Renal pelvis (tissue), 4 donors: ENCODE measurements around the gene ZNF488. TPM values are rescaled to one million over a fixed set of nuclear protein-coding genes. Genes with fewer than 3 reads are reported as not detected.

ENCODE experiments used
- DNase-seq: peaks from one replicate; pipeline ENCODE4 v3.0.0-alpha.2; 2013
- polyA plus RNA-seq, 3 donors: library from polyadenylated mRNA; unstranded; fragments of 120-200 nt; gene quantifications; one replicate each; pipeline ENCODE4 v1.2.1, GENCODE V29; 2013; ENCODE audit not compliant: insufficient read length in 3 of 3

ZNF488 gene
- polyA plus RNA-seq, 3 donors: 4.8 to 5.7 (median 5.4) TPM

DNA sequence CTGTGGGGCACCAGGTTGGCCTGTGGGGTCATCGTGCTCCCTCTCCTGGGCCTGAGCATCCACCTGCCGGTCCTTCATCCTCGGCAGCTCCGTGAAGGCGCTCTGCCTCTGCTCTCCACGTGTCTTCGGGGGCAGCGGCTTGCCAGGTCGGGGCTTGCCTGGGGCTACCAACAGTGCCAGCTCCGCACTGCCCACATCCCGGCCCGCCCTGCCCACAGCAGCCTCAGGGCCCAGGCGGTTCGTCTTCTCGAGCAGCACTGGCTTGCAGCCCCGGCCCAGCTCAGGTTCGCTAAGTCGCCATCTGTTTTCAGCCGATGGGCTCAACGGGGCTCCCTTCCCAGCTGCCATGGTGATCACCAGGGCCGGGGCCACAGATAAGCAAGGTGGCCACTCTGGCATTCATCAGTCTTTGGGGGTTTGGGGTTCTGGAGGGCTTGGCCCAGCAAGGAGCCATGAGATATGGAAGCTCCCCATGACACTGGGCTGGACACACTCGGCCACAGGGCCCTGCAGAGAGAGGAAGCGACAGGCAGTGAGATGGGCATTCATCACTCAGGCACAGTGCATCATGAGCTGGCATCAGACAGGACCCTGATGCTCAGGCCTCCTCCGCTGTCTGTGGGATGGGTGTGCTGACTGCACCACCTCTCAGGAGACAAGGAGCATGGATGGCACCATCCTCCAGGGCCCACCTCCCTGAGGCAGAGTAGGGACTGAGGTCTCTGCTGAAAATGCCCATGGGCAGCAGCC is 15.5 kb downstream of the ZNF488 start:
- DNase-seq: no peak

DNA sequence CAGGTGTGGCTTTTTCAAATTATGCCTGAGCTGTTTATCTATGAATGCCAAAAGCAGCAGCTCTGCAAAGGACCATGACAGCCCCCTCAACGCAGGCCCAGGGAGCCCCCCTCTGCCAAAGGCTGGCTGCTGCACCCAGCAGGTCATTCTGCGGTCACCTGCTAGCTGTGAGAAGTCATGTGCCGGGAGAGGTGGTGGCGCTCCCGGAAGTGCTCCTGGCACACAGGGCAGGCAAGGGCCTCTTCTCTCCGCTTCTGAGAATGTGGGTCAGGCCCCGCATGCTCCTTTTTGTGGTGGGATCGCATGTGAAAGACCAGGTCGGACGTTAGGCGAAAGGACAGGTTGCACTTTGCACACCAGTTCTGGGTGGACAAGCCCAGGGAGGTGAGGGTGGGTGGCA is 16.4 kb downstream of the ZNF488 start:
- DNase-seq: peak; percentile 14

DNA sequence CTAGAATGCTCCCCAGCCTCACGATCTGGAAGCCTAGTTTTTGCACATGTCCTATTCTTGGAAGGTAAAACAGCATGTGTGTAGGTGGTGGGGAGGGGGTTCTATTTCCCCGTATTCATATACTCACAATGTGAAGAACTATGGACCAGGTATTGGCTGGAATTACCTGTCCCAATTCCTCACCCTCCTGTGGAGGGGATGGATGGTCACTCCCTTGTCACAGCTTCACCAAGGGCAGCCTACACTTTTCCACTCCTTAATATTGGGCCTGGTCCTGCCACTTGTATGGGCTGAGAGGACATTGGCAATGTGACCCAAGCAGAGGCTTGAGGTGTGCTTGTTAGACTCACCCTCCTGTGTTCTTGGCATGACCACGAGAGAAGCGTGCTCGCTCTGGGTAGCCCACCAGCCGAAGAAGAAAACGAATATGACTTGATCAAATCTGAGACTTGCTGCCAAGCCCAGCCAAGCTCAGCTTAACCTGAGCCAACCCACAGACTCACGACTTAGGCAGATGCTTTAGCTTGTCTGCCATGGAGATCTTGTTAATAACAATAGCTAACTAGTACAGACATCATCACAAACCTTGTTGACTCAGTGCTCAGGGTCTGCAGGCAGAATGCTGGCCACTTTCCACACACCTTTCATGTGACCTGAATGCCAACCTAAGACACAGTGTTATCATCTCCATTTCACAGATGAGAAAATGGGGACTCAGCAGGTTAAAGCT is 17.2 kb downstream of the ZNF488 start:
- DNase-seq: no peak

DNA sequence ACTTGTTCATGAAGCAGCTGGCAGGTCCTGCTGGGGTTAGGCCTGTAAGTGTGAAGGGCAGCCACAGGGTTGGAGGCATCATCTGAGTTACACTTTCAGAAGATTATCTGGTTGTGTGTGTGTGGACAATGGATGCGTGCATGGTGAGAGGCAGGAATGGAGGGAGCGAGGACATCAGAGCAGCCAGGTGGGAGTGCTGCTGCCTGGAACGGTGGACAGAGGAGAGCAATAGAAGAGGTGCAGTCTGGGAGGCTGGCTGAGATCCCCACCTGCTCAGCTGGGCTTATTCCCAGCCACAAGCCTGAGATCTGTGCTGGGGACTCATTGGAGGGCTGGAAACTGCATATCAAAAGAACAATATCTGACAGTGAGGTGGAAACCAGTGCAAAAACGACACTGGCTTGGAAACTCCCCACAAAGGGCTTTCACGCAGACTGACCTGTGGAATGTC is 17.9 kb downstream of the ZNF488 start:
- DNase-seq: no peak

DNA sequence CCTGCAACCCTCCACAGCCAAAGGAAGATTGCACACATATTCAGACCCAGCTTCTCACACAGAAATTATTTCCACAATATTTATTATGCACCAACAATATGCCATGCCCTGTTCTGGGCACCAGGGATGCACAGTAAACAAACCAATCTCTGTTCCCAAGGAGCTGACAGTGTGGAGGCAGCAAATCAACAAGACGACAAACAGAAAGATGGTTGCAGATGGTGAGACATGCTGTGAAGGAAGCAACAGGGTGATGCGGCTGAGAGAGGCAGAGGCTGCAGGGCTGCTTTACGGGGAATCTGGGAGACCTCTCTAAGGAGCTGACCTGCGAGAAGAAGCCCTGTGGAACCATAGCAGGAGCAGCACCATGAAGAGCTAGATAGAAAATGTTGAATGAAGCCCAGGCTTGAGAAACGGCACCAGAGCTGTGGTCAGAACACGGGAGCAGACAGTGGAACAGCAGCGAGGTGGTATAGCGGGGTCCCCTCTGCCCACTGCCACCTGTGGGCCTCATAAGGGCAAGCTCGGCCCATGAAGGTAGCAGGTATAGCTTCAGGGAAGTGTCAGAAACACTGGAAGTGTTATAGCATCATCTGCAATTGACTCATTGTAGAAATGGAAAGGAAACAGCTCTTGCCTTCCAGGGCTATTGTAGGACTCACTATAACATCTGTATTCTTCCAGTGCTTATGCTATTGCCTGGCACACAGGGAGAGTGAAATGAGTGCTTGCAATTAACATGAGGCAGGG is 18.5 kb downstream of the ZNF488 start:
- no peak for DNase-seq

DNA sequence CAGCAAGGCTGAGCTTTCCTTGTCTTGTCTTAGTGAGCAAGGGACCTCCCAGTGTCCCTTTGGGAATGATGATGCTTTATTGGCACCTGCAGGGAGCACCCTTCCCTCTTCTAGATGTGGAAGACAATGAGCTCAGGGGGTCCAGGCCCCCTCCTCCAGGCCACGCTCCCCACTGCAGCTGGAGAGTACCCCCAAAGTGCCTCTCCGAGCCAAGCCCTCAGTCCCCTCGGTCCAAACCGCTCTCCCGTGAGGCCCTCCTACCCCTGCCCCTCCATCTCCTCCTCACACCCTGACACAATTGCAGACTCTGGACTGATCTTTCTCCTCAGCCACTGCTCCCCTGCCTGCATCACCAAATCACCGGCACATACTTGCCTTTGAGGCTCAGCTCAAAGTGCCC is 19.2 kb downstream of the ZNF488 start:
- DNase-seq: no peak

DNA sequence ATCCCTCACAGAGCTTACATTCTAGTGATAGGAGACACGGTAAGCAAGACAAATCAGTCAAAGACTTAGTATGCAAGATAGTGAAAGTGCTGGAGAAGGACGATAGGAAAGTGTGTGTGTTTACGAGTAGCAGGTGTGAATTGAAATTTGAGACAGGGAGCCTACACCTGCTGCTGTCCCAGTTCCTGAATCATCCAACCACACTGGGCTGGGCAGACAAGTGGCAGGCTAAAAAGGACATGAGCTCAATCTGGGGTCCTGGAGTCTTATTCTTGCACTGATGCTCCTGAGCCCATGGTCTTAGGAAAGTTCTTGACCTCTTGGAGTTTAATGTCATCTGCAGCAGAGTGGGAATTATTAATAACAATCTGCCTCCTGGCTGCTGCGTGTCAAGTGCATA is 19.7 kb downstream of the ZNF488 start:
- no peak for DNase-seq

DNA sequence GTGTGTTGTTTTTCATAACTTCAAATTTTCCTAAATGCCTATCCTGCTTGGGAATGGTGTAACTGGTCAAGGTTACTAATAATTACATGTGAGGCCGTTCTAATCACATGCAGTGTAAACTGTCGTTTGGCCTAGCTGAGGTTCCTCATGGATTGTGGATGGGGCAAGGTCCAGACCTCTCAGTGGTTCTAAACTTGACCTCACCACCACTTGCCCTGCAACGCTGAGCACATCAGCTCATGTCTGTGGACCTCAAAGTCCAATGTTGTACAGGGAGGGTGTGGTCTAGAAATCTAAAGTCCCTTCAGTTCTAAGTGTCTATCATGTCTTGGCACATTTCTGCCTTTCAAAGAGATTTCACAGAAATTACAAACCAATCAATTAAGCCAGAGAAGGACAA is 20.3 kb downstream of the ZNF488 start:
- DNase-seq: no peak

DNA sequence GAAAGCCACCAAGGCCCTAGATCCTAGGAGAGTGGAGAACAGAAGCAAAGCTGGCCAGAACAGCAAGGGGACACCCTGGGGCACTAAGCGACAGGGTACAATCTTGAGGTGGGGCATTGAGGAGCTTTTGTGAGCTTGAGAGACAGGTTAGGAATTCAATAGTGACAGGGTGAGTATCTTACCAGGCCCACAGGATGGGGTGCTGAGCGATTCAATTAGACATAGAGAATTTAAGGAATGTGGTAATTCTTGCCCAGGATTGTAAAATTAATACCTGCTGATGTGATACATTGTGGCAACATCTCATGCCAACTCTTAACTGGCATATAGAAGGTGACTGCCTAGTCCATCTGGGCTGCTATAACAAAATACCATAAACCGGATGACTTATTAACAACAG is 21.9 kb downstream of the ZNF488 start:
- DNase-seq: no peak

DNA sequence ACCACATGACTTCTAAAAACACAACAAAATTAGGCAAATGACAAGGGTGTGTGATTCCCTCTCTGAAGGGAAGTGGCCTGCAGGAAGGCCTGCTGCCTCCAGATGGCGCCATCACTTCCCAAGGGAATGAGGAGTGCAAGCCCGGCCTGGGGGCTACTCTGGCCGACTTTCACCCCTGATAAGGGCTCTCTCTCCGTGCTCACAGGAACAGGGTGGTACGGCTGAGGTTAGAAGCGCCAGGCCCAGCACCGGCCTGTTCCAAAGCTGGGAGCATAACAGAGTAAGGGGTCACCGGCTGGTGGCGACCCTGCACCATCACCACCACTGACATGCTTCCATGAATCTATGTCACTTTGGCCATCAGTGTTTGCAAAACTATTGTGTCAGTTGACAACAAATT is 22.8 kb downstream of the ZNF488 start:
- peak; percentile 22 for DNase-seq

DNA sequence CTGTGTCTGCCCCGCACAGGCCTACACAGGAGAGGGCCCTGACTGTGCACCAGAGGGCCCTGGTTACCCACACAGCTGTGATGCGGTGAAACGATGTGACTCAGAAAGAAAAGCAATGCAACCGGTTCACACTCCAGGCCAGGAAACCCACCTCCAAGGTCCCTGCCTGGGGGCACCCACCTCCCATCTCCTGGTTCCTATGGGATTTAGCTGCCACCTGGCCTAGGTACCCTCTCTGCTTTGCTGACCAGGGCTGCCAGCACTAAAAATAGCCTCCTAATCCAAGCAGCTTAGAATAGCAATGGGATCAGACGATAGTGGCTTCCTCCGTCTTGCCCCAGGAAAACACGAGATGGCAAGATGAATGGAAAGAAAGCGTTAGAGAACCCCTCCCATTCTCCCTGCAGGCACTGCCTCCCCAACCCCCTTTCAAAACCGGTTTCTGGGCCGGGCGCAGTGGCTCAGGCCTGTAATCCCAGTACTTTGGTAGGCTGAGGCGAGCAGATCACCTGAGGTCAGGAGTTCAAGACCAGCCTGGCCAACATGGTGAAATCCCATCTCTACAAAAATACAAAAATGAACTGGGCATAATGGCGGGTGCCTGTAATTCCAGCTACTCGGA is 23.6 kb downstream of the ZNF488 start:
- no peak for DNase-seq

DNA sequence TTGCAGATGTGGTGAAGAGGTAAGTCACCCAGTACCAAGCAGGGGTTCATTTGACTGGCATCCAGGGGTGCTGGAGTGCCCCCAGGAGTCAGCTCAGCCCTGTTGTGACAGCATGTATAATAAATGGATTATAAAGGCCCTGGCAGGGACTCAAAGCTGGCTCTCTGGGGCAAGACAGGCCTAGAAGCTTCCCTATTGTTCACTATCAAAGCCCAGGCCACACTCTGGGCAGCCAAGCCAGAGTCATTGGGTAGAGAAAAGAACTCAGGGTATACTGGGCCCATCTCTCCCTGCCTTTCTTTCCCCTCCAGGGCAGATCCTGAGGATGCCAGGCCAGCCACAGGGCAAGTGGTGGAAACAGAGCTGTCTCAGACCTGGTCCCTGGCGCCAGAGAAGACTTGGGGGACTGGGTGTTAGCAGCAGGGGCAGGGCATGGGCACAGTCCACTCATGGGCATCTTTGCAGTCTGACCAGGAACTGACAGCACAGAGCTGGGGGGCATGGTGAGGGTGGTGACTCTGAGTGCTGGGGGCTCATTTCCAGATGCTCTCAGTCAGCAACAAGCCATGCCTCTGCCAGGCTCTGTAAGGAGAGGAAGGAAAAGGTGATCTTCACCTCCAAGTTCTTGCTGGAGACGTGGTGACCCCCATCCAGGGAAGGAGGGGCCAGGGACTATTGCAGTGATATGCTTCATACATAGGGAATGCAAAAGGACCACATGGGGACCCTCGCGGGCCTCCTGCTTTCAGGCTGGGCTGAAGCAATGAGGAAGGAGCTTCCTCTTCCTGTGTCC is 24.3 kb downstream of the ZNF488 start:
- DNase-seq: no peak

DNA sequence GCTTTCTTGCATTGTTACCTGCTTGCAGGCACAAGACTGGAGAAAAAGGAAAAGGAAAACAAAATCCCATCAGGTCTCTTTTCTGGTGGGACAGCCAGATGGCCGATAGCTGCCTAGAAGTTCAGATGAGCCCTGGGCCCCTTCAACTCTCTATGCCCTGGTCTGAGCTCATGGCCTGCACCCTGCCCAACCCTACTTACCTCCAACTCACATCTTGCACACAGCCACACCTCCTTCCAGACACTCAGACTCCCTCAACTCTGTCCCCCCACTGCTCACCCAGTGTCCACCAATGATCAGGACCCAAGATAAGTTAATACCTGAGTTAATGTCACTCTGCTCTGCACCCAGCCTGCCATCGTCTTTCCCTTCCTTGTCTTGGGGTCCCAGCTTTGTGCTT is 25.0 kb downstream of the ZNF488 start:
- no peak for DNase-seq

DNA sequence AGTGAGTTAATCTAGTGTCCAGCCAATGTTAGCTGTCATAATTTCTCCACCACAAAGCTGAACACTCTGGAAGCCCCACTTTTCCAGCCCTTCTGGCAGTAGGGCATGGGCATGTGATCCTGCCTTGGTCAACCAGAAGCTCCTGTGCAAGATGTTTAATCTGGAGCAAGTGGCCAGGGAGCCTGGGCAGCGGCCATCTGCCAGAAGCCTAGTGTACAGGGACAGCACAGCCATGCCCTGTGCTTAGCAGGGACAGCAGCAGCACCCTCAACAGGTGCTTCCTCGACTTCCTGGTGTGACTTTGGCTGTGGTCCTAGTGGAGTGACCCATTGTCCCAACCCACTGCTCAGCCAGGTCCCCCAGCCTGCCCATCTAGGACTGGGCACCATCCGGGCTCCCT is 25.6 kb downstream of the ZNF488 start:
- no peak for DNase-seq

DNA sequence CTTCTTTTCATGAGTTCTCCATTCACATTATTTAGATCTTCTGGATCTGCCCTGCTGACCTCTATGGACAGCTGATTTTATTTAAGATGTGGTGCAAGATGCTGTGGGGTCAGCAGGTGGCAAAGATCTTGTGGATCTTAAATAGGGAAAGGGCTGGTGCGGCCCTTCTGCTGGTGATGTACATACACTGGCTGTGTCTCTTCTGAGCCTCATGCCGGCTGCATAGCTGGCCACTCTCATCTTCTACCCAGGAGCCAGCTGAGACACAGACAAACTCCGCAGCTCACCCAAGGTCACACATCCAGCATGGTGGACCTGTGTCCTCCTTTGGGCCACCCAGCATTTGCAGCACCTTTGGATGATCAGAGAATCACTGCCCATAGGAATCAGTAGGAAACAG is 26.2 kb downstream of the ZNF488 start:
- DNase-seq: no peak

DNA sequence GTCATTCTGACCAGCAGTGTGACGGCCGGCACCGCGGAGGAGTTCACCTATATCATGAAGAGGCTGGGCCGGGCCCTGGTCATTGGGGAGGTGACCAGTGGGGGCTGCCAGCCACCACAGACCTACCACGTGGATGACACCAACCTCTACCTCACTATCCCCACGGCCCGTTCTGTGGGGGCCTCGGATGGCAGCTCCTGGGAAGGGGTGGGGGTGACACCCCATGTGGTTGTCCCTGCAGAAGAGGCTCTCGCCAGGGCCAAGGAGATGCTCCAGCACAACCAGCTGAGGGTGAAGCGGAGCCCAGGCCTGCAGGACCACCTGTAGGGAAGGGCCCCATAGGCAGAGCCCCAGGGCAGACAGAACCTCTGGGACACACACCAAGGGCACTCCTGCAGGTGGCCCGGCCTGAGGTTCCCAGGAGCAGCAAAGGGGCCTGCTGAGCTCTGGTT is 26.9 kb downstream of the ZNF488 start:
- DNase-seq: no peak

DNA sequence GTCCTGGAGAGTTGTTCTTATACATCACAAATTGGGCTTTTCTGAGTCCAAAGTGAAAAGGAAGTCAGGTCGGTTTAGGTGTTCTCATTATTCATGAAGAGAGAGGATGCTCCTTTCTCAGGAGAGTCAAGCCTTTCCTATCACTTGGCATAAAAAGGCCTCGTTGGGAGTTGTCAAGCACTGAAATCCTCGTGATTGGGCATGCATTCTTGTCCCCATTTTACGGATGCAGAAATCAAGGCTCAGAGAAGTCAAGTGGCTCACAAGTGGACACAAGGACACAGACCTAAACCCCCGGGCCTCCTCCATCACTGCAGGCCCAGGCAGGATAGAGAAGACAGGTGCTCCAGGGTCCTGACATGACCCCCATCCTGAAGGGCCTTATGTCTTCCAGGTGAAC is 27.4 kb downstream of the ZNF488 start:
- DNase-seq: no peak

DNA sequence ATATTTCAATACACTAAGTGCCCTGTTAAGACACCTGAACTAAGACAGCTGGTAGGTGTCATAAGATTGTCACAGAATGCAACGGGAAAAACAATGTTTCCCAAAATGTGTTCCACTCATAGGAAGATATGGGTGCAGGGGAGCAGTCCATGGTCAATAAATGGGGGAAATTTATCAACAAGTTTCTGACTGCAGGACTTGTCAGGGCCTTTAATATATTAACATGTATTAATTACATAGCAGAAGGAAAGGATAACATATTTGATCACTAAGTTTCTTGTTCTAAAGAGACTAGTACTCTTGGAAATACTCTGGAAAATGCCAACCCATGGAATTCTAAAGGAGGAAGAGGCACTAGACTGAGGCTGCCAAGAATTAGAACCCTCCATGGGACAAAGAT is 29.2 kb downstream of the ZNF488 start:
- no peak for DNase-seq

DNA sequence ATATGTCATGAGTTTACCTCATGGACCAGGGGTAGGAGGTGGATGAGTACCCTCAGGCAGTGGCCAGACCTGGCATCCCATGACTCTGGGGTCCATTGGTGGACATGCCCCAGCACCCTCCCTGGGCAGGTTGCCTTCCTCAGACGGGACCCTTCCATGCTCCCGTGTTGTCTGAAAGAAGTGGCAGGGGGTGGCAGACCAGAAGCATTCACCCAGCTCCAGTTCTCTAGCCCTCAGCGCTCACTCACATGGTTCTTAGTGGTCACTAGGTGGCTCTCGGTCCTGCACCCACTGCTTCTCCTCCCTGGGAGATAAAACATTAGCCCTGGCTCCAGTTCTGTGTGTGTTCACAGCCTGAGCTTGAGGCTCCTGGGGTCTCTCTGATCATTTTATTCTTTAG is 29.9 kb downstream of the ZNF488 start:
- no peak for DNase-seq

DNA sequence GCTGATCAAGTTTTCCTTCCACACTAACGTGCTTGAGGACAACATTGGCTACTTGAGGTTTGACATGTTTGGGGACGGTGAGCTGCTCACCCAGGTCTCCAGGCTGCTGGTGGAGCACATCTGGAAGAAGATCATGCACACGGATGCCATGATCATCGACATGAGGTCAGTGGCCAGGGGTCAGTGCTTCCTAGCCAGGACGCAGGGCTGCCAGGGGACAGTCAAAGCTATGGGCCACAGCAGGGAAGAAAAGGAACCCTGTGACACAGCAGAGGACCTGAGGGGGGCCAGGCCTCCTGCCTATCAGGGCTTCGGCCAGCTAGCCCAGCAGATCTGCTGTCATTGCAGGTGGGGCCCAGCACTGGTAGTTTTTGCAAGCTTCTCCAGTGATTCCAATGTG is 30.7 kb downstream of the ZNF488 start:
- DNase-seq: no peak
